Hepatocyte (in vitro differentiated cells): ENCODE data around the gene DEFB129.

ENCODE experiments used
- CTCF ChIP-seq: fragments of 200-600 bp; sonication (generic); IDR thresholded peaks from 2 replicates; pipeline ENCODE4 v1.5.1; 2016; ENCODE audit warnings: antibody characterized with exemption, mild to moderate bottlenecking; ENCODE audit not compliant: poor library complexity
- EZH2phosphoT487 ChIP-seq: fragments of 200-600 bp; sonication (generic); IDR thresholded peaks from one replicate; pipeline ENCODE4 v1.6.1; 2018; ENCODE audit warnings: antibody characterized with exemption, mild to moderate bottlenecking, low read depth, moderate library complexity; ENCODE audit not compliant: unreplicated experiment, severe bottlenecking

- no peak for TF ChIP-seq CTCF
- TF ChIP-seq EZH2phosphoT487 = no peak
Observed at GRCh38 chr20:272718-273117, 45.7 kb downstream of the DEFB129 start.
